PC-9 (cell line): ENCODE measurements around the gene SEMA5A. TPM values are rescaled to one million over a fixed set of nuclear protein-coding genes. Genes with fewer than 3 reads are reported as not detected.
A peak's percentile ranks its signal among the peaks of the same experiment; 100 is the strongest.

ENCODE experiments used
- BruUV-seq: library from RNA; stranded (reverse); fragments of 400-500 nt; replicated peaks from 2 replicates; lab custom pipeline; 2021; lab: Mats Ljungman, UMichigan
- CTCF ChIA-PET: fragments of 300-600 bp; sonication (Branson Sonifier 250); formaldehyde crosslinking; loops from one replicate; lab custom pipeline; 2022; ENCODE audit warnings: antibody characterized with exemption; lab: Charles Lee
- POLR2A ChIA-PET: fragments of 300-600 bp; sonication (Branson Sonifier 250); formaldehyde crosslinking; loops from one replicate; lab custom pipeline; 2022; ENCODE audit warnings: antibody characterized with exemption; ENCODE audit not compliant: unreplicated experiment; lab: Charles Lee
- DNase-seq, 2 experiments: peaks; one replicate each; pipeline versions ENCODE4 v3.0.0 to v3.0.0-alpha.2; 2015 to 2022; ENCODE audit warnings: mixed read lengths in 1 of 2
- H2AFZ ChIP-seq: fragments of 200-600 bp; sonication (generic); 2 replicates; pipeline ENCODE4 v1.8.1; 2017; ENCODE audit warnings: antibody characterized with exemption
- H3F3A ChIP-seq: fragments of 200-600 bp; sonication (generic); 2 replicates; pipeline ENCODE4 v1.8.1; 2017; ENCODE audit warnings: antibody characterized with exemption, mild to moderate bottlenecking, low read depth; ENCODE audit not compliant: insufficient read depth
- H3K27ac ChIP-seq: fragments of 200-600 bp; sonication (generic); 2 replicates; pipeline ENCODE4 v1.6.1; 2016; ENCODE audit warnings: mixed run types
- H3K27me3 ChIP-seq: fragments of 200-600 bp; sonication (generic); 2 replicates; pipeline ENCODE4 v1.6.1; 2016; ENCODE audit warnings: low read depth, mixed run types; ENCODE audit not compliant: insufficient read depth
- H3K36me3 ChIP-seq: fragments of 200-600 bp; sonication (generic); 2 replicates; pipeline ENCODE4 v1.6.1; 2016; ENCODE audit warnings: low read depth, mixed run types
- H3K4me1 ChIP-seq: fragments of 200-600 bp; sonication (generic); replicated peaks from 2 replicates; pipeline ENCODE4 v1.6.1; 2016; ENCODE audit warnings: mixed run types; ENCODE audit not compliant: insufficient read depth
- H3K4me2 ChIP-seq: fragments of 200-600 bp; sonication (generic); 2 replicates; pipeline ENCODE4 v1.6.1; 2017; ENCODE audit warnings: mixed run types
- H3K4me3 ChIP-seq: fragments of 200-600 bp; sonication (generic); 2 replicates; pipeline ENCODE4 v1.6.1; 2016; ENCODE audit warnings: mixed run types
- H3K79me2 ChIP-seq: fragments of 200-600 bp; sonication (generic); 2 replicates; pipeline ENCODE4 v1.6.1; 2017; ENCODE audit warnings: low read depth, mixed run types
- H3K9me2 ChIP-seq: fragments of 200-600 bp; sonication (generic); 2 replicates; pipeline ENCODE4 v1.8.1; 2017; ENCODE audit warnings: mild to moderate bottlenecking; ENCODE audit not compliant: insufficient read depth
- H3K9me3 ChIP-seq: fragments of 200-600 bp; sonication (generic); 2 replicates; pipeline ENCODE4 v1.8.1; 2016; ENCODE audit warnings: low read depth; ENCODE audit not compliant: insufficient read depth
- H4K20me1 ChIP-seq: fragments of 200-600 bp; sonication (generic); 2 replicates; pipeline ENCODE4 v1.8.1; 2017; ENCODE audit not compliant: insufficient read depth
- CTCF ChIP-seq: fragments of 200-600 bp; sonication (generic); conservative IDR thresholded peaks from 2 replicates; pipeline ENCODE4 v1.6.1; 2017; ENCODE audit warnings: mixed run types, antibody characterized with exemption, mild to moderate bottlenecking, moderate library complexity
- EZH2 ChIP-seq: fragments of 200-600 bp; sonication (generic); IDR thresholded peaks from 2 replicates; pipeline ENCODE4 v1.8.0; 2017; ENCODE audit warnings: antibody characterized with exemption, low read depth
- intact Hi-C: fragments of 100-400 bp; cut with micrococcal nuclease; formaldehyde crosslinking; loops from one replicate; pipeline ENCODE4 v1.10.0; 2022; ENCODE audit not compliant: unreplicated experiment
- total RNA-seq: library from RNA; stranded (reverse); gene quantifications from 2 replicates; pipeline ENCODE4 v1.2.3, GENCODE V29; 2021

SEMA5A gene
- total RNA-seq, 1 experiment from 2014 or later = not detected

- Histone ChIP-seq H3K4me1 (peaks cover 42% of the 10 kb centered on the region), H3K36me3 (no peaks in the 10 kb centered on the region), H3K4me3 (no peak overlapping the region), H3K4me2 (0 out of 2 replicates have a peak overlapping the region, but pooled peaks have one; percentile 4), H3K9me2 (no peaks in the 10 kb centered on the region), H2AFZ (no peak overlapping the region), H3K27me3 (no peaks in the 10 kb centered on the region), H3K9me3 (0 out of 2 replicates have a peak, but pooled peaks cover 4% of the 10 kb centered on the region), H3K79me2 (no peaks in the 10 kb centered on the region), H3K27ac (no peak overlapping the region), H4K20me1 (no peaks in the 10 kb centered on the region), H3F3A (peaks cover 17% of the 10 kb centered on the region)
- TF ChIP-seq CTCF (no peak), EZH2 (no peak)
- ChIA-PET CTCF (no interaction called here), POLR2A (no interaction called here)
- peak in 1 of 2 experiments; percentile 52 for DNase-seq
- intact Hi-C loops = no loop called here
- no TSS peak for BruUV-seq
These were observed 202.6 kb downstream of the SEMA5A start for GRCh38 chr5:9343146-9343850.

GRCh38 chr5:9342161-9342787 lies 203.6 kb downstream of the SEMA5A start:
- BruUV-seq = no TSS peak
- Histone ChIP-seq H2AFZ (no peak overlapping the region), H3K36me3 (no peaks in the 10 kb centered on the region), H3K4me2 (no peak overlapping the region), H4K20me1 (no peaks in the 10 kb centered on the region), H3K27ac (no peak overlapping the region), H3K27me3 (no peaks in the 10 kb centered on the region), H3K79me2 (no peaks in the 10 kb centered on the region), H3F3A (peaks cover 7% of the 10 kb centered on the region), H3K9me2 (no peaks in the 10 kb centered on the region), H3K4me3 (no peak overlapping the region), H3K4me1 (peaks cover 39% of the 10 kb centered on the region), H3K9me3 (0 out of 2 replicates have a peak, but pooled peaks cover 4% of the 10 kb centered on the region)
- DNase-seq = no peak
- ChIA-PET POLR2A (no interaction called here), CTCF (no interaction called here)
- intact Hi-C loops = no loop called here
- TF ChIP-seq EZH2 = no peak
- no peak for TF ChIP-seq CTCF

- Histone ChIP-seq H3K27ac (no peak overlapping the region), H4K20me1 (no peaks in the 10 kb centered on the region), H3K4me1 (peaks cover 33% of the 10 kb centered on the region), H3K4me3 (no peak overlapping the region), H3K79me2 (no peaks in the 10 kb centered on the region), H3K27me3 (no peaks in the 10 kb centered on the region), H3K9me2 (no peaks in the 10 kb centered on the region), H3K4me2 (no peak overlapping the region), H3K36me3 (no peaks in the 10 kb centered on the region), H3F3A (0 out of 2 replicates have a peak, but pooled peaks cover 3% of the 10 kb centered on the region), H2AFZ (no peak overlapping the region), H3K9me3 (0 out of 2 replicates have a peak, but pooled peaks cover 4% of the 10 kb centered on the region)
- no TSS peak for BruUV-seq
- POLR2A ChIA-PET = no interaction called here
- CTCF ChIA-PET = no interaction called here
- intact Hi-C loops = no loop called here
- DNase-seq = no peak
- TF ChIP-seq CTCF (no peak), EZH2 (no peak)
These were observed 205.8 kb downstream of the SEMA5A start for GRCh38 chr5:9340085-9340484.
